ENCODE results near the gene PPP1R7. TPM values are rescaled to one million over a fixed set of nuclear protein-coding genes. Genes with fewer than 3 reads are reported as not detected.

Gene PPP1R7
- total and polyA plus RNA-seq, 2 of the 4 experiments (the other 2 are of a cell fraction) = 60.8 to 70.0 TPM

DNA sequence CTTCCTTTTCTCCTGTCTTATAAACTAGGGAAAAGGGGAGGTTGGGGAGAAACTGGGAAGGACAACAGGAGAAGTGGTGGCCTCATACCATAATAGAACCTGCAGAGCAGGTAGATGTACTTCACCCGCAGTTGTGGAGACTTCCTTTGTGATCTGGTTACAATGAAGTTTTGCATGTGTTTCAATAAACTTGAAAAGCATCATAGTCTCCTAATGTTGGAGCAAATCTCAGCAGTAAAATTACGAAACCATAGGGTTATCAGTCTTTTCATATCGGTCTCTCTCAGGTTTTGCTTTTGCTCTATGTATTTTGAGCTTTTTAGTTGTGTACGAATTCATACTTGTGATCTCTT lies 68.7 kb downstream of the PPP1R7 start:
- in situ Hi-C loops (cut with MboI; ENCODE audit: low sequenced_read_pairs) = no loop called here

More for the DNA sequence above, 68.7 kb downstream of the PPP1R7 start:
- H2AK9ac ChIP-seq (replicated peaks; ENCODE audit: low read depth, low read length, poor library complexity) = no peak overlapping the region
- POLR2A ChIA-PET (ENCODE audit: unreplicated experiment) = interaction anchor here (0.9 kb wide), 1 partner anchor 96 kb away, joined by 3 read pairs; no protein-coding TSS in a partner anchor
- TF ChIP-seq, protein P1, sequence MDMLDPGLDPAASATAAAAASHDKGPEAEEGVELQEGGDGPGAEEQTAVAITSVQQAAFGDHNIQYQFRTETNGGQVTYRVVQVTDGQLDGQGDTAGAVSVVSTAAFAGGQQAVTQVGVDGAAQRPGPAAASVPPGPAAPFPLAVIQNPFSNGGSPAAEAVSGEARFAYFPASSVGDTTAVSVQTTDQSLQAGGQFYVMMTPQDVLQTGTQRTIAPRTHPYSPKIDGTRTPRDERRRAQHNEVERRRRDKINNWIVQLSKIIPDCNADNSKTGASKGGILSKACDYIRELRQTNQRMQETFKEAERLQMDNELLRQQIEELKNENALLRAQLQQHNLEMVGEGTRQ (IDR thresholded peaks at IDR 0.05; ENCODE audit: low read depth, low read length) = no peak
- no peak for TF ChIP-seq MAZ (IDR thresholded peaks at IDR 0.05; ENCODE audit: borderline replicate concordance, low read depth, low read length)
- no peak for TF ChIP-seq SMC3 (IDR thresholded peaks at IDR 0.05; ENCODE audit: low read depth, low read length)
- TF ChIP-seq POLR2A (IDR thresholded peaks at IDR 0.05; ENCODE audit: low read depth, low read length) = no peak
- no peak for TF ChIP-seq MXI1 (IDR thresholded peaks at IDR 0.05; ENCODE audit: borderline replicate concordance, low read depth, low read length)
- TF ChIP-seq NFE2L2 (IDR thresholded peaks at IDR 0.05; ENCODE audit: low read depth, low read length) = no peak
- TF ChIP-seq, protein P2, sequence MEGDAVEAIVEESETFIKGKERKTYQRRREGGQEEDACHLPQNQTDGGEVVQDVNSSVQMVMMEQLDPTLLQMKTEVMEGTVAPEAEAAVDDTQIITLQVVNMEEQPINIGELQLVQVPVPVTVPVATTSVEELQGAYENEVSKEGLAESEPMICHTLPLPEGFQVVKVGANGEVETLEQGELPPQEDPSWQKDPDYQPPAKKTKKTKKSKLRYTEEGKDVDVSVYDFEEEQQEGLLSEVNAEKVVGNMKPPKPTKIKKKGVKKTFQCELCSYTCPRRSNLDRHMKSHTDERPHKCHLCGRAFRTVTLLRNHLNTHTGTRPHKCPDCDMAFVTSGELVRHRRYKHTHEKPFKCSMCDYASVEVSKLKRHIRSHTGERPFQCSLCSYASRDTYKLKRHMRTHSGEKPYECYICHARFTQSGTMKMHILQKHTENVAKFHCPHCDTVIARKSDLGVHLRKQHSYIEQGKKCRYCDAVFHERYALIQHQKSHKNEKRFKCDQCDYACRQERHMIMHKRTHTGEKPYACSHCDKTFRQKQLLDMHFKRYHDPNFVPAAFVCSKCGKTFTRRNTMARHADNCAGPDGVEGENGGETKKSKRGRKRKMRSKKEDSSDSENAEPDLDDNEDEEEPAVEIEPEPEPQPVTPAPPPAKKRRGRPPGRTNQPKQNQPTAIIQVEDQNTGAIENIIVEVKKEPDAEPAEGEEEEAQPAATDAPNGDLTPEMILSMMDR (conservative IDR thresholded peaks at IDR 0.05; ENCODE audit: low read depth, low read length) = no peak
- TF ChIP-seq RAD21 (IDR thresholded peaks at IDR 0.05; ENCODE audit: low read length) = no peak
- TF ChIP-seq RCOR1 (IDR thresholded peaks at IDR 0.05; ENCODE audit: insufficient replicate concordance, low read length) = no peak
- TF ChIP-seq BHLHE40 (IDR thresholded peaks at IDR 0.05; ENCODE audit: low read depth, low read length) = no peak
- TF ChIP-seq MAFK (IDR thresholded peaks at IDR 0.05; ENCODE audit: low read depth, low read length) = no peak
- no peak for TF ChIP-seq RFX5 (IDR thresholded peaks at IDR 0.05; ENCODE audit: low read depth, low read length)
- TF ChIP-seq, protein P3, sequence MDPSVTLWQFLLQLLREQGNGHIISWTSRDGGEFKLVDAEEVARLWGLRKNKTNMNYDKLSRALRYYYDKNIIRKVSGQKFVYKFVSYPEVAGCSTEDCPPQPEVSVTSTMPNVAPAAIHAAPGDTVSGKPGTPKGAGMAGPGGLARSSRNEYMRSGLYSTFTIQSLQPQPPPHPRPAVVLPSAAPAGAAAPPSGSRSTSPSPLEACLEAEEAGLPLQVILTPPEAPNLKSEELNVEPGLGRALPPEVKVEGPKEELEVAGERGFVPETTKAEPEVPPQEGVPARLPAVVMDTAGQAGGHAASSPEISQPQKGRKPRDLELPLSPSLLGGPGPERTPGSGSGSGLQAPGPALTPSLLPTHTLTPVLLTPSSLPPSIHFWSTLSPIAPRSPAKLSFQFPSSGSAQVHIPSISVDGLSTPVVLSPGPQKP (IDR thresholded peaks at IDR 0.05; ENCODE audit: borderline replicate concordance, low read depth, low read length) = no peak
- TF ChIP-seq CEBPB (IDR thresholded peaks at IDR 0.05; ENCODE audit: low read depth, low read length) = no peak
- no peak for TF ChIP-seq CHD1 (IDR thresholded peaks at IDR 0.05; ENCODE audit: low read depth, low read length)
- peaks cover 5% of the 10 kb centered on the region; the same call in 1 of the 2 replicates for H3K9me1 ChIP-seq (ENCODE audit: insufficient read depth, low read length)
- peak overlapping the region; percentile 50; the same call in 1 of the 2 replicates for H3K9ac ChIP-seq (ENCODE audit: low read depth, low read length)
- H2BK120ac ChIP-seq (ENCODE audit: low read depth, low read length) = no peak overlapping the region
- dilution Hi-C loops (cut with HindIII; ENCODE audit: low sequenced_read_pairs, unreplicated experiment) = no loop called here
- H3K79me1 ChIP-seq (ENCODE audit: low read depth in 1 of 2, low read length in 2 of 2) = peaks cover 0 to 17% of the 10 kb centered on the region in 2 experiments; a peak in 1 of 4 replicates
- no peak overlapping the region for H2BK20ac ChIP-seq (ENCODE audit: low read depth, low read length)
- no peak overlapping the region; a peak in 1 of 4 replicates for H4K8ac ChIP-seq (ENCODE audit: low read depth in 2 of 2, low read length in 2 of 2)
- H2BK15ac ChIP-seq (ENCODE audit: low read depth, low read length) = no peak overlapping the region
- no CpG with 5 or more reads among the region's 4 CpGs for WGBS, 2 experiments (ENCODE audit: extremely low coverage in 2 of 2, insufficient read length in 1 of 2)
- no peak for DNase-seq
- no peaks in the 10 kb centered on the region for H3K9me3 ChIP-seq (ENCODE audit: control insufficient read depth, insufficient read depth, low read length)
- peaks cover 8% of the 10 kb centered on the region; the same call in 1 of the 2 replicates for H3K27me3 ChIP-seq (ENCODE audit: control insufficient read depth, insufficient read depth, low read length)
- no peak overlapping the region for H3K56ac ChIP-seq (ENCODE audit: extremely low read depth, insufficient read depth, low read length)
- peak overlapping the region; percentile 79 for H3K4me2 ChIP-seq (ENCODE audit: low read depth, low read length)
- H4K5ac ChIP-seq (ENCODE audit: low read depth, low read length) = no peak overlapping the region; the same call in 1 of the 2 replicates
- peaks cover 8% of the 10 kb centered on the region; the same call in 1 of the 2 replicates for H3K4me1 ChIP-seq (ENCODE audit: control insufficient read depth, insufficient read depth, low read length)
- H3K27ac ChIP-seq (ENCODE audit: insufficient read depth, low read length) = no peak overlapping the region
- 0 out of 2 replicates have a peak overlapping the region, but pooled peaks have one; percentile 19 for H3K14ac ChIP-seq (replicated peaks; ENCODE audit: low read depth, low read length)
- H3K23ac ChIP-seq (ENCODE audit: low read depth, low read length) = 0 out of 2 replicates have a peak overlapping the region, but pooled peaks have one; percentile 76
- CTCF ChIA-PET = interaction anchor here (0.5 to 0.7 kb wide), 5 partner anchors 9 to 515 kb away, joined by 3 to 4 read pairs (median 3); no protein-coding TSS in a partner anchor
- no peak overlapping the region for H2BK5ac ChIP-seq (ENCODE audit: low read depth, low read length, poor library complexity, severe bottlenecking)
- peaks cover 17% of the 10 kb centered on the region for H4K20me1 ChIP-seq (ENCODE audit: insufficient read depth, low read length)
- no TSS peak for BruUV-seq (replicated peaks)
- H3K4me3 ChIP-seq (ENCODE audit: insufficient read depth, low read depth, low read length) = peak overlapping the region; percentile 100; the same call in 1 of the 2 replicates
- ATAC-seq (ENCODE audit: low read depth) = no peak
- peaks cover 1% of the 10 kb centered on the region; the same call in 1 of the 2 replicates for H3K36me3 ChIP-seq (ENCODE audit: control insufficient read depth, insufficient read depth, low read length)
- no peak overlapping the region; the same call in 1 of the 2 replicates for H4K91ac ChIP-seq (ENCODE audit: insufficient read depth, low read depth, low read length)
- H3K4ac ChIP-seq (ENCODE audit: low read depth, low read length) = no peak overlapping the region
- H2AK5ac ChIP-seq (ENCODE audit: low read depth, low read length) = no peak overlapping the region
- intact Hi-C loops (cut with micrococcal nuclease) = loop anchor here (5.0 kb wide), 2 partner anchors 307 to 367 kb away; no protein-coding TSS in a partner anchor
- H2AFZ ChIP-seq (replicated peaks; ENCODE audit: low read length, poor library complexity) = no peak overlapping the region
- H3K18ac ChIP-seq (ENCODE audit: low read depth, low read length) = no peak overlapping the region

All from IMR-90 (cell line).